Spinal cord (tissue), 10 donors: ENCODE data around the gene FAM210B. TPM values are rescaled to one million over a fixed set of nuclear protein-coding genes. Genes with fewer than 3 reads are reported as not detected.

Source experiments
- DNase-seq, 6 donors: peaks; one replicate each; pipeline versions ENCODE4 v3.0.0 to v3.0.0-alpha.2; 2013 to 2015; ENCODE audit warnings: low spot score in 6 of 6, low read depth in 4 of 6
- H3K27ac ChIP-seq: one replicate; pipeline ENCODE4 v1.5.1; 2013; ENCODE audit warnings: low read depth, low read length, control low read depth
- H3K27me3 ChIP-seq: one replicate; pipeline ENCODE4 v1.6.1; 2013; ENCODE audit warnings: low read length; ENCODE audit not compliant: control insufficient read depth, insufficient read depth
- H3K36me3 ChIP-seq: one replicate; pipeline ENCODE4 v1.6.1; 2013; ENCODE audit warnings: low read length; ENCODE audit not compliant: control insufficient read depth, insufficient read depth
- H3K4me1 ChIP-seq: one replicate; pipeline ENCODE4 v1.6.1; 2013; ENCODE audit warnings: low read length; ENCODE audit not compliant: control insufficient read depth, insufficient read depth
- H3K4me3 ChIP-seq: one replicate; pipeline ENCODE4 v1.5.1; 2013; ENCODE audit warnings: low read depth, low read length, control low read depth
- H3K9me3 ChIP-seq: one replicate; pipeline ENCODE4 v1.6.1; 2013; ENCODE audit warnings: low read length; ENCODE audit not compliant: control insufficient read depth, insufficient read depth
- WGBS: methylation state at CpG from one replicate; pipeline ENCODE4 v1.1.5; 2013; ENCODE audit warnings: missing lambda C conversion rate; ENCODE audit not compliant: insufficient coverage; 5-methylcytosine and 5-hydroxymethylcytosine counted together
- polyA plus RNA-seq, 2 donors: library from polyadenylated mRNA; unstranded; fragments of 120-200 nt; gene quantifications; one replicate each; pipeline ENCODE4 v1.2.1, GENCODE V29; 2013; ENCODE audit not compliant: insufficient read length in 2 of 2
- total RNA-seq, 2 donors: library from RNA; depleted of rRNA in 1 of 2; stranded (reverse); fragments of 120-200 nt in 1 of 2; fragments of >200 nt in 1 of 2; gene quantifications; one replicate each; pipeline versions ENCODE4 v1.2.3 to v1.2.4, GENCODE V29; 2013 to 2014
- donor health status: healthy.

FAM210B gene
- total and polyA plus RNA-seq, 4 donors = 23.6 to 61.5 (median 30.0) TPM

DNA sequence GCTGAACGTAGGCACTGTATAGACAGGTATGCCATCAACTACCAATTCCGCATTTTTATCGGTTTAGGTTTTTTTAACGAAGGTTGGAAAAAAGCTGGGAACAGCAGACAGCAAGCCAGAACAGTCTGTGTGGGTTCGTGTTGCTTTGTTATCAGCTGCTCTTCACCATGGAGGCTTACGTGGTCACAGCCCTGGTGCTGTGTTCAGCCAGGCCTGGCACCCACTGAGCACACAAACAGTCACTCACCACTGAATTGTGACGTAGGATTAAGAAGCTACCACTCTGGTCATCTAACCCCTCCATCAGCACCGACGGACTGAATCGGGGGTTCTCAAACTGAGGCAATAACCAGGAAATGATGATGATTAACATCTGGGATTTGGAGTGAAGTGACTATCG, 13.2 kb downstream of the FAM210B start:
- Histone ChIP-seq H3K4me1 (no peaks in the 10 kb centered on the region), H3K27me3 (no peaks in the 10 kb centered on the region), H3K9me3 (no peaks in the 10 kb centered on the region), H3K4me3 (no peak overlapping the region), H3K36me3 (peaks cover 4% of the 10 kb centered on the region), H3K27ac (no peak overlapping the region)
- 100% methylated on average over 6 of the region's 11 CpGs for WGBS
- DNase-seq = no peak

DNA sequence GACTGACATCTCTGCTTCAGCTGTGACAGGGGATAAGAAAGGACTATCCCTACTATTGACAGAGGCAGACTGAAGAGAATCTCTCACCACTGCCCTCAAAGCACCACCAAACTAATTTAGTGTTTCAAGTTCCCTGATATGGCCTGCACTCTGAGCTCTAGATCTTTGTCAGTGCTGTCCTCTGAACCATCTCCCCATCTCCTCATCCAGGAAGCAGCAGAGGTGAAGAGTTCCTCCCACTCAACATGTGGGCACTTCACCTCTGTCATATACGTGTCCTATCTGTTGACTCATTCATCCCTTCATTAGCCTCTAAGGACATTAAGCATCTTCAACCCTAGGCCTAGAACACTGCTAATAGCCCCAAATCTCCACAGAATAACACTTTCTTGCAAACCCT, 14.1 kb downstream of the FAM210B start:
- peaks cover 5% of the 10 kb centered on the region for H3K36me3 ChIP-seq

DNA sequence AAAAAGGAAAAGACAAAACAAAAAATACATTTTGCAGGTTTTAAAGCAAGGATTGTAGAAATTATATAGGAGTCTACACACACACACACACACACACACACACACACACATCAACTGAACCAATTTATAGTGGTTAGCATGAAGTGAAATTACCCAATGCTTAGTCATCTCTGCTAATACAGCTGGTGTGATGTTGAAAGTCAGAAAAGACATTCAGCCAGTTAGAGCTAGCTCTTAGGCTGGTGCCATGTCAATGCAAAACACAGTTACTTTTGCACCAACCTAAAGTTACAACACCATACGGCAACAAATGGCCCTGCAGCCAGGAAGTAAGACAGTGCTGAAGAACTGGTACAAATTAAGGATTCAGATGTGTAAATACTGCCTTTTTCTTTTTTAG, 15.2 kb downstream of the FAM210B start:
- no peaks in the 10 kb centered on the region for H3K4me1 ChIP-seq
- WGBS = no CpG with 5 or more reads among the region's 1 CpG
- H3K27ac ChIP-seq = no peak overlapping the region
- peaks cover 6% of the 10 kb centered on the region for H3K36me3 ChIP-seq
- no peak overlapping the region for H3K4me3 ChIP-seq
- H3K9me3 ChIP-seq = no peaks in the 10 kb centered on the region
- DNase-seq = no peak
- no peaks in the 10 kb centered on the region for H3K27me3 ChIP-seq

More for the DNA sequence above, 14.1 kb downstream of the FAM210B start:
- Histone ChIP-seq H3K4me1 (no peaks in the 10 kb centered on the region), H3K27me3 (no peaks in the 10 kb centered on the region), H3K4me3 (no peak overlapping the region), H3K9me3 (no peaks in the 10 kb centered on the region), H3K27ac (no peak overlapping the region)
- no peak for DNase-seq
- 100% methylated on average over 1 of the region's 1 CpG for WGBS

DNA sequence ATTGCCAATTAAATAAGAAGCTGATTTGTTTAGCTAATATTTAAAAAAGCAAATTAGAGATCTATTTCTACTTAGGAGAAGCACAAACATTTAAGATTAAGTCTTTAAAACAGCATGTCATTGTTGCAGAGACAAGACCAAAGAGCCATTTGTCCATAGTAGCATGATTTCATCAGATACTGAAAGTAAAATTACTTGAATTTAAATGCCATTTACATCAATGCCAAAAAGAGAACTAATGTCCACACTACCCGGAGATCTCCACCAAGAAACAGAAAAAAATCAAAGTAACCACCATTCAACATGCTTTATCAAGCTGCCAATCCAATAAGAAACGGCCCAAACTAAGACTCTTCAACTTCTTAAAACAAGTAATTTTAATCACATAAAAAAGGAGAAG, 17.6 kb downstream of the FAM210B start:
- Histone ChIP-seq H3K4me1 (no peaks in the 10 kb centered on the region), H3K4me3 (no peak overlapping the region), H3K36me3 (peaks cover 6% of the 10 kb centered on the region), H3K9me3 (no peaks in the 10 kb centered on the region), H3K27ac (no peak overlapping the region), H3K27me3 (no peaks in the 10 kb centered on the region)
- no peak for DNase-seq
- WGBS = 89% methylated on average over 2 of the region's 2 CpGs

DNA sequence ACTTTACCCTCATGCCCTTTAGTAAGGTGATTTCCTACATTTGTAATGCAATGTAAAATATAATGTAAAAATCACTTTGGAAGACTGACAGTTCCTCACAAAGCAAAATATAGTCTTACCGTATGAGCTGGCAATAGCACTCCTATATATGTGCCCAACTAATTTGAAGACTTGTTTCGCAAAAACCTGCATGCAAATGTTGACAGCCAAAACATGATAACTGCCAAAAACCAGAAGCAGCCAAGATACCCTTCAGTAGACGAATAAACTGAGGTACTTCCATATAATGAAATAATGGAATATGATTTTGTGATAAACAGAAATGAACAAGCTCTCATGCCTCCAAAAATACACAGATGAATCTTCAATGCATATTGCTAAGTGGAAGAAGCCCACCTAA, 19.6 kb downstream of the FAM210B start:
- no peak overlapping the region for H3K4me3 ChIP-seq
- no peaks in the 10 kb centered on the region for H3K9me3 ChIP-seq
- 100% methylated on average over 1 of the region's 3 CpGs for WGBS
- no peaks in the 10 kb centered on the region for H3K4me1 ChIP-seq
- peak in 1 of 6 donors; percentile 65 for DNase-seq
- no peak overlapping the region for H3K27ac ChIP-seq
- peaks cover 11% of the 10 kb centered on the region for H3K36me3 ChIP-seq
- H3K27me3 ChIP-seq = no peaks in the 10 kb centered on the region

DNA sequence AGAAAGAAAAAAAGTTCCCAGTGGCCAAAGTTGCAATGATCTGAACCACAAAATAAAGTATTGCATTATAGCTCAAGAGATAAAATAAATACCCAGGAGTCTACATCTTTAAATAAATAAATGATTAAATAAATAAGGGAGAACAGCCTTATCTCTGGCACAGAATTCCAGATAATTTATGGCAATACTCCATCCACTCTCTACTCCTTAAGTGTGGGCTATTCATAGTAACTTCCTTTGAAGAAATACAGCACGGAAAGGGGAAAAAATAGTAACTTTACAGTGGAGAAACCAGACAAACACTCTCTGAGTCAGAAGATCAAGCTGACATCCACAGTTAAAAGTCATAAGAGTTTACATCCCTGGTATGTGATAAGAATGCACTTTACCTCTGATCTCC, 21.6 kb downstream of the FAM210B start:
- DNase-seq = no peak
- no peak overlapping the region for H3K27ac ChIP-seq
- no peak overlapping the region for H3K4me3 ChIP-seq
- no peaks in the 10 kb centered on the region for H3K4me1 ChIP-seq
- no peaks in the 10 kb centered on the region for H3K9me3 ChIP-seq
- no peaks in the 10 kb centered on the region for H3K27me3 ChIP-seq
- no CpG with 5 or more reads among the region's 1 CpG for WGBS
- peaks cover 15% of the 10 kb centered on the region for H3K36me3 ChIP-seq

DNA sequence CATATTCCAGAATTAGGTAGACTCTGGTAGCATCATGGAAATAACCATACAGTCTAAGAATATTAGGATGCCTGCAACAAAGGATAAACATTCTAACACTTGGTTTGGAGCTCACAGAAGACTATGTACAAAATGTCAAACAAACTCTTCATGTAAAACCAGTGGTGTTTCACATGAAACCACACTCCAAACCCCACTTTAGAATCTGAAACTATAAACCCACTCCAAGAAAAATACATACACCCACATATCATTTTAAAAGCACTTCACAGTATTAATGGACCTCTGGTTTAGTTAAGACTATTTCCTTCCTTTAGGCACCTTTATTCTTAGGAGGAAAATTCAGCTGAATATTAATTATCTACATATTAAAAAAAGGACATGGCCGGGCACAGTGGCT, 22.7 kb downstream of the FAM210B start:
- Histone ChIP-seq H3K27me3 (no peaks in the 10 kb centered on the region), H3K27ac (no peak overlapping the region), H3K36me3 (peaks cover 18% of the 10 kb centered on the region), H3K4me1 (no peaks in the 10 kb centered on the region), H3K4me3 (no peak overlapping the region), H3K9me3 (no peaks in the 10 kb centered on the region)
- no peak for DNase-seq
- WGBS = no CpG with 5 or more reads among the region's 1 CpG

DNA sequence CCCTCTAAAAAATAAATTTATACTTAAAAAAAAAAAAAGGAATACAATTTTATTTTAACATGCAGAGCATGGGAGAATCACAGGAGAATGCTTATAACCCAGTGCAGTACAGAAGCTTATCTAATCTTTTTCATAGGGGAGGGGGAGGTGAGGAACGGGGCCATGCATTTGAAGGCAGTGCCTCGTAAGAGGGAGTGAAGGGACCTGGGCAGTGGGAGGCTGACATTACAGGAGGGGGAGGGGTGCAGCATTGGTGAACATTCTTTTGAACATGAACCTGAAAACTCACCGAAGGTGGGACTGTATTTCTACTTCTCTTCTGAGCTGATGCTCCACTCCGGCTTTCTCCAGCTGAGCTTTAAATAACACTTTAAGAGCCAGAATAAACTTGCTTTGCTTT, 23.9 kb downstream of the FAM210B start:
- Histone ChIP-seq H3K9me3 (no peaks in the 10 kb centered on the region), H3K36me3 (peaks cover 15% of the 10 kb centered on the region), H3K4me3 (no peak overlapping the region), H3K27ac (no peak overlapping the region), H3K27me3 (no peaks in the 10 kb centered on the region), H3K4me1 (no peaks in the 10 kb centered on the region)
- 49% methylated on average over 2 of the region's 4 CpGs for WGBS
- DNase-seq = no peak

DNA sequence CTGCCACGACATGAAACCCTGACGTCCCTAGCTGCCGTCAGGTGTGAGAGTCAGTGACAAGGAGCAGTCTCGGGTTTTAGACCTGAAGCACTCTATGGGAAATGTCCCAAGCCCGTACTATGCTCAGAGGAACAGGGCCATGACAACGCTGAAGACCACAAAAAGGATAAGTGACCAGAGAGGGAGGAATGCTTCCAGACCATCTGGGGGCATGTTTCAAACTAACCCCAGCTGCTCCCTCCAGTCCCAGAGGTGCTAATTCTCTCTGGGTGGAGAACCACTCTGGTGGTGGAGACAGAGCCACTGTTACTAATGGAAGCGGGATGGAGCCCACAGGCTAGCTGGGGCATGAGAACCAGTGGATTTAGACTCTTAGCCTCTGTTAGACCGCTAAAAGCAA, 24.6 kb downstream of the FAM210B start:
- Histone ChIP-seq H3K4me1 (no peaks in the 10 kb centered on the region), H3K9me3 (no peaks in the 10 kb centered on the region), H3K27me3 (no peaks in the 10 kb centered on the region), H3K36me3 (peaks cover 12% of the 10 kb centered on the region), H3K27ac (no peak overlapping the region), H3K4me3 (no peak overlapping the region)
- WGBS = 92% methylated on average over 5 of the region's 8 CpGs
- no peak for DNase-seq

DNA sequence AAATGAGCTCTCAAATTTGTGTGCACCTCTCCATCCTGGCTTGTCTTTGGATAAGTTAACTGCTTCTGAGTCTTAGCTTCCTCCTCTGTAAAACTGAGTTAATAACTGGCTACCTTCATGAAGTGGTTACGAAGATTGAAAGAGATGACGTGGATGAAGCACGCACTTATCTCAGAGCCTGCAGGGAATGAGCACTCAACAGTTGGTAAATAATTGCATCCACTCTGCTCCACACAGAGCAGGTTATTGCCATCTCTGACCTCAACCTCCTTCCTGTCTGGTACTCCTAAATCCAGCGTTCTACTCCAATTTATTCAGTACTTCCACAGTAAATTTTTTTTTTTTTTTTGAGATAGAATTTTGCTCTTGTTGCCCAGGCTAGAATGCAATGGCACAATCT, 26.4 kb downstream of the FAM210B start:
- 96% methylated on average over 3 of the region's 4 CpGs for WGBS
- no peaks in the 10 kb centered on the region for H3K27me3 ChIP-seq
- no peaks in the 10 kb centered on the region for H3K4me1 ChIP-seq
- no peak for DNase-seq
- peaks cover 12% of the 10 kb centered on the region for H3K36me3 ChIP-seq
- H3K4me3 ChIP-seq = no peak overlapping the region
- no peak overlapping the region for H3K27ac ChIP-seq
- H3K9me3 ChIP-seq = no peaks in the 10 kb centered on the region
